Bronchial epithelial cell (primary cell): ENCODE data around the gene IL26. TPM values are rescaled to one million over a fixed set of nuclear protein-coding genes. Genes with fewer than 3 reads are reported as not detected.

Experiments used
- DNase-seq: peaks from one replicate; pipeline ENCODE4 v3.0.0-alpha.2; 2010; ENCODE audit warnings: low read depth
- FAIRE-seq: peaks from 2 replicates; lab custom pipeline; 2011; peaks lifted over from hg19 to GRCh38; lab: Jason Lieb, UNC
- H3K27me3 ChIP-seq: 2 replicates; pipeline ENCODE4 v1.5.1; 2011; ENCODE audit warnings: low read length; ENCODE audit not compliant: control insufficient read depth, insufficient read depth
- H3K36me3 ChIP-seq: 2 replicates; pipeline ENCODE4 v1.5.1; 2011; ENCODE audit warnings: low read length; ENCODE audit not compliant: control insufficient read depth, insufficient read depth
- H3K4me3 ChIP-seq: 2 replicates; pipeline ENCODE4 v1.5.1; 2011; ENCODE audit warnings: mild to moderate bottlenecking, low read depth, low read length, control low read depth
- total RNA-seq: library from RNA; depleted of rRNA; stranded (reverse); fragments of >200 nt; gene quantifications from 2 replicates; pipeline ENCODE4 v1.2.1, GENCODE V29; 2014
- TF ChIP-seq, protein P1 (sequence below): IDR thresholded peaks from 2 replicates; pipeline ENCODE4 v1.5.1; 2011; ENCODE audit warnings: mild to moderate bottlenecking, moderate library complexity, low read length, control low read depth, inconsistent platforms; ENCODE audit not compliant: insufficient read depth, severe bottlenecking

The IL26 gene
- total RNA-seq, 1 donor from 2014 or later: not detected

DNA sequence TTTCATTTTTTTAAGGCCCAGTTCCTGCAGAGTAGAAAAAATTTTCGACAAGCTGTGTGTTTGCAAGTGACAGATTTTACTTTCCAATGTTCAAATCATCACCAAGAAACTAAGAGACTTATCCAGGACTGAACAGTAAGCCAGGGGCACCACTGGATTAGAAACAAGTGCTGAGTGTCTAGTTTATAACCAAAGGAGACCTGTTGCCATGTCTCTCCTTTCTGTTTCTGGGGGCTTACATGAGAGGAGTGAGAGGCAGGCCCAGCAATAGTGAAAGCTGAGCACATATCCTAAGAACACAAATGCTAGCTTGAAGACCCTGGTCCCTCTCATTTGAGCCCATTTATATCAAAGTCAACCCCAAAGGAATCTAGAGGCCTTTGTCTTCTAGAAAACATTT is 69.0 kb downstream of the IL26 start:
- FAIRE-seq: no peak
- peaks cover 3% of the 10 kb centered on the region for H3K27me3 ChIP-seq
- TF ChIP-seq, protein P1, sequence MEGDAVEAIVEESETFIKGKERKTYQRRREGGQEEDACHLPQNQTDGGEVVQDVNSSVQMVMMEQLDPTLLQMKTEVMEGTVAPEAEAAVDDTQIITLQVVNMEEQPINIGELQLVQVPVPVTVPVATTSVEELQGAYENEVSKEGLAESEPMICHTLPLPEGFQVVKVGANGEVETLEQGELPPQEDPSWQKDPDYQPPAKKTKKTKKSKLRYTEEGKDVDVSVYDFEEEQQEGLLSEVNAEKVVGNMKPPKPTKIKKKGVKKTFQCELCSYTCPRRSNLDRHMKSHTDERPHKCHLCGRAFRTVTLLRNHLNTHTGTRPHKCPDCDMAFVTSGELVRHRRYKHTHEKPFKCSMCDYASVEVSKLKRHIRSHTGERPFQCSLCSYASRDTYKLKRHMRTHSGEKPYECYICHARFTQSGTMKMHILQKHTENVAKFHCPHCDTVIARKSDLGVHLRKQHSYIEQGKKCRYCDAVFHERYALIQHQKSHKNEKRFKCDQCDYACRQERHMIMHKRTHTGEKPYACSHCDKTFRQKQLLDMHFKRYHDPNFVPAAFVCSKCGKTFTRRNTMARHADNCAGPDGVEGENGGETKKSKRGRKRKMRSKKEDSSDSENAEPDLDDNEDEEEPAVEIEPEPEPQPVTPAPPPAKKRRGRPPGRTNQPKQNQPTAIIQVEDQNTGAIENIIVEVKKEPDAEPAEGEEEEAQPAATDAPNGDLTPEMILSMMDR: no peak
- no peak for DNase-seq
- no peaks in the 10 kb centered on the region for H3K36me3 ChIP-seq
- no peak overlapping the region for H3K4me3 ChIP-seq

DNA sequence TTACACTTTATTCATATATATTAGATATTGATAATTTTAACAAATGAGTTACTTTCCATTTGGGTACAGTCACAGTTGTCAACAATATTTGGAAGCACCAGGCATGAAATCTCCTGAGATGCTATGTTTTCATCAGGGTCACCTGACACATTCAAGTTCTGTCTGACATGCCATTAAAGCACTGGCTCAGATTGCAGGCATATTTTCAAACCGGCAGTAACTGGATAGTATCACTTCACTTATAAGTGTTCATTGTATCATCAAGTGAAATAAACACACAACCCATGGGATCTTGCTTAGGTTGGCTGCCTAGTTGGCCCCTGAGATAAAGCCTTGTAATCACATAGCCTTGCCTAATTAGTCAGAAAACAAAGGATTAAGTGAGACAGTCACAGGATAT is 70.8 kb downstream of the IL26 start:
- FAIRE-seq (no peak), DNase-seq (no peak)
- no peaks in the 10 kb centered on the region for H3K36me3 ChIP-seq
- TF ChIP-seq, protein P1: no peak
- H3K4me3 ChIP-seq: no peak overlapping the region
- peaks cover 3% of the 10 kb centered on the region for H3K27me3 ChIP-seq

Other genes starting within 250 kb of the IL26 start
- not detected in 2 replicates for gene IFNG-AS1, start 236.4 kb downstream of the IL26 start, total RNA-seq
- not detected in 2 replicates for gene IFNG, start 66.1 kb downstream of the IL26 start, total RNA-seq
- gene IL22, start 27.8 kb upstream of the IL26 start, total RNA-seq: not detected in 2 replicates
- gene MDM1, start 106.6 kb upstream of the IL26 start, total RNA-seq: 5.8 and 6.4 TPM in 2 replicates